ENCODE measurements around the gene SIX2.

DNA sequence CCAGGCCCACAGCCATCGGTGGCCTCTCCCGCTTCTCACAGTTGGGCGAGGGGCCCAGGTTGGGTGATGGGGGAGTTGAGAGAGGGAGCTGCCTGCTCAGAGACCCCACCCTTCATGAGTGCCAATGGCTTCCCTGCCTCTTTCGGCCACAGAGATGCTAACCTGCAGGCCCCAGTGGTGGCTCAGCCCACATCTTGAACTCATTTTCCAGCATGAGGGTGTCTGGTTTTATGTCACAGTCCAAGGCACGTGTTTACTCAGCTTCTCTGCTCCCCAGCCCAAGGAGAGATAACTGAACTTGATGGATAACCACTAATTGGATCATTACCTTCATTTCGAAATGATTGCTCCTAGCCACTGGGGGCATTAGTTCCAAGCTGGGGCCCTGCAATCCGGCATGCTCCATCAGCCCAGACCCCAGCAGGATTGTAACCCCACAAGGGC, 45.9 kb upstream of the SIX2 start:
- TF ChIP-seq POLR2AphosphoS5 (IDR thresholded peaks at IDR 0.05) (no peak), POLR2A (IDR thresholded peaks at IDR 0.05) (no peak)
- TF ChIP-seq, protein P1, sequence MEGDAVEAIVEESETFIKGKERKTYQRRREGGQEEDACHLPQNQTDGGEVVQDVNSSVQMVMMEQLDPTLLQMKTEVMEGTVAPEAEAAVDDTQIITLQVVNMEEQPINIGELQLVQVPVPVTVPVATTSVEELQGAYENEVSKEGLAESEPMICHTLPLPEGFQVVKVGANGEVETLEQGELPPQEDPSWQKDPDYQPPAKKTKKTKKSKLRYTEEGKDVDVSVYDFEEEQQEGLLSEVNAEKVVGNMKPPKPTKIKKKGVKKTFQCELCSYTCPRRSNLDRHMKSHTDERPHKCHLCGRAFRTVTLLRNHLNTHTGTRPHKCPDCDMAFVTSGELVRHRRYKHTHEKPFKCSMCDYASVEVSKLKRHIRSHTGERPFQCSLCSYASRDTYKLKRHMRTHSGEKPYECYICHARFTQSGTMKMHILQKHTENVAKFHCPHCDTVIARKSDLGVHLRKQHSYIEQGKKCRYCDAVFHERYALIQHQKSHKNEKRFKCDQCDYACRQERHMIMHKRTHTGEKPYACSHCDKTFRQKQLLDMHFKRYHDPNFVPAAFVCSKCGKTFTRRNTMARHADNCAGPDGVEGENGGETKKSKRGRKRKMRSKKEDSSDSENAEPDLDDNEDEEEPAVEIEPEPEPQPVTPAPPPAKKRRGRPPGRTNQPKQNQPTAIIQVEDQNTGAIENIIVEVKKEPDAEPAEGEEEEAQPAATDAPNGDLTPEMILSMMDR (IDR thresholded peaks at IDR 0.05): no peak
